ENCODE results near the gene TMEM131.

DNA sequence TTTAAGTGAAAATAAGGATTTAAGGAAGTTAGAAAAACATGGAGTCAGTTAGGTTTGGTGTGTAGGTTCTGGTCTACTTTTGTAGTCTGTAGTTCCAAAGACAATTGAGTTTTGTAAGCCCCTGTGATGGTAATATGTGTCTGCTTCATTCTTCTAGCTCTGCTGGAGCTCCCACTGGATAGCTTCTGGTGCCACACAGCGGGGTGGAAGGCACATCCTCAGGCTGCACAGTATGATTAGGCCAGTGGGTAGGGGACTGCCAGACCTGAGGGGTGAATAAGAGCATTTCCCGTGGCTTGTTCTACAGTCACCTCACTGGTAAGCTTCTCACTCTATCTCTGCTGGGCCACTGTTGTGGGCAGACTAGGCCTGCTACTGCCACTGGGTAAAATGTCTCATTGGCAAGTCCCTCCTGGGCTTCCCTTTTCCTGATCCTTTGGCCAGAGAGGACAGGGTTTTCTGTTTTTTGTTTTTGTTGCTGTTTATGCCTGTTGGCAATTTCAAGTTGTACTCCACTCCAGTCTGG, 44.5 kb downstream of the TMEM131 start:
- TF ChIP-seq, protein P1, sequence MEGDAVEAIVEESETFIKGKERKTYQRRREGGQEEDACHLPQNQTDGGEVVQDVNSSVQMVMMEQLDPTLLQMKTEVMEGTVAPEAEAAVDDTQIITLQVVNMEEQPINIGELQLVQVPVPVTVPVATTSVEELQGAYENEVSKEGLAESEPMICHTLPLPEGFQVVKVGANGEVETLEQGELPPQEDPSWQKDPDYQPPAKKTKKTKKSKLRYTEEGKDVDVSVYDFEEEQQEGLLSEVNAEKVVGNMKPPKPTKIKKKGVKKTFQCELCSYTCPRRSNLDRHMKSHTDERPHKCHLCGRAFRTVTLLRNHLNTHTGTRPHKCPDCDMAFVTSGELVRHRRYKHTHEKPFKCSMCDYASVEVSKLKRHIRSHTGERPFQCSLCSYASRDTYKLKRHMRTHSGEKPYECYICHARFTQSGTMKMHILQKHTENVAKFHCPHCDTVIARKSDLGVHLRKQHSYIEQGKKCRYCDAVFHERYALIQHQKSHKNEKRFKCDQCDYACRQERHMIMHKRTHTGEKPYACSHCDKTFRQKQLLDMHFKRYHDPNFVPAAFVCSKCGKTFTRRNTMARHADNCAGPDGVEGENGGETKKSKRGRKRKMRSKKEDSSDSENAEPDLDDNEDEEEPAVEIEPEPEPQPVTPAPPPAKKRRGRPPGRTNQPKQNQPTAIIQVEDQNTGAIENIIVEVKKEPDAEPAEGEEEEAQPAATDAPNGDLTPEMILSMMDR (IDR thresholded peaks at IDR 0.05) = no peak
- TF ChIP-seq, protein P2, sequence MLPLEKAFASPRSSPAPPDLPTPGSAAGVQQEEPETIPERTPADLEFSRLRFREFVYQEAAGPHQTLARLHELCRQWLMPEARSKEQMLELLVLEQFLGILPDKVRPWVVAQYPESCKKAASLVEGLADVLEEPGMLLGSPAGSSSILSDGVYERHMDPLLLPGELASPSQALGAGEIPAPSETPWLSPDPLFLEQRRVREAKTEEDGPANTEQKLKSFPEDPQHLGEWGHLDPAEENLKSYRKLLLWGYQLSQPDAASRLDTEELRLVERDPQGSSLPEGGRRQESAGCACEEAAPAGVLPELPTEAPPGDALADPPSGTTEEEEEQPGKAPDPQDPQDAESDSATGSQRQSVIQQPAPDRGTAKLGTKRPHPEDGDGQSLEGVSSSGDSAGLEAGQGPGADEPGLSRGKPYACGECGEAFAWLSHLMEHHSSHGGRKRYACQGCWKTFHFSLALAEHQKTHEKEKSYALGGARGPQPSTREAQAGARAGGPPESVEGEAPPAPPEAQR (CRISPR knock-in tag; IDR thresholded peaks at IDR 0.05) = no peak
- TF ChIP-seq, protein P3, sequence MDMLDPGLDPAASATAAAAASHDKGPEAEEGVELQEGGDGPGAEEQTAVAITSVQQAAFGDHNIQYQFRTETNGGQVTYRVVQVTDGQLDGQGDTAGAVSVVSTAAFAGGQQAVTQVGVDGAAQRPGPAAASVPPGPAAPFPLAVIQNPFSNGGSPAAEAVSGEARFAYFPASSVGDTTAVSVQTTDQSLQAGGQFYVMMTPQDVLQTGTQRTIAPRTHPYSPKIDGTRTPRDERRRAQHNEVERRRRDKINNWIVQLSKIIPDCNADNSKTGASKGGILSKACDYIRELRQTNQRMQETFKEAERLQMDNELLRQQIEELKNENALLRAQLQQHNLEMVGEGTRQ (CRISPR knock-in tag; IDR thresholded peaks at IDR 0.05) = no peak

Data from WTC11 (cell line).